IPS-15b (cell line): ENCODE results near the gene BAMBI.
A peak's percentile ranks its signal among the peaks of the same experiment; 100 is the strongest.
"Not testable (repeated sequence)": the region's sequence is repeated elsewhere in the genome, so short reads cannot be mapped to it uniquely, and the experiment has no call there.

ENCODE experiments used
- H3K27me3 ChIP-seq: one replicate; pipeline ENCODE4 v1.6.1; 2013; ENCODE audit warnings: low read length; ENCODE audit not compliant: control insufficient read depth, insufficient read depth
- H3K36me3 ChIP-seq: one replicate; pipeline ENCODE4 v1.6.1; 2013; ENCODE audit warnings: low read length; ENCODE audit not compliant: control insufficient read depth, insufficient read depth
- H3K4me1 ChIP-seq: one replicate; pipeline ENCODE4 v1.6.1; 2013; ENCODE audit warnings: mild to moderate bottlenecking, low read length; ENCODE audit not compliant: control insufficient read depth, insufficient read depth
- H3K4me3 ChIP-seq: one replicate; pipeline ENCODE4 v1.5.1; 2013; ENCODE audit warnings: low read depth, low read length
- H3K9ac ChIP-seq: one replicate; pipeline ENCODE4 v1.6.1; 2013; ENCODE audit warnings: low read depth, mild to moderate bottlenecking, low read length
- H3K9me3 ChIP-seq: one replicate; pipeline ENCODE4 v1.6.1; 2013; ENCODE audit warnings: mild to moderate bottlenecking, low read length; ENCODE audit not compliant: control insufficient read depth, insufficient read depth

Gene BAMBI

GRCh38 chr10:28658824-28659223 lies 18.5 kb upstream of the BAMBI start:
- not testable (repeated sequence) for H3K36me3 ChIP-seq, H3K9ac ChIP-seq, H3K9me3 ChIP-seq, H3K27me3 ChIP-seq, H3K4me1 ChIP-seq, H3K4me3 ChIP-seq

DNA sequence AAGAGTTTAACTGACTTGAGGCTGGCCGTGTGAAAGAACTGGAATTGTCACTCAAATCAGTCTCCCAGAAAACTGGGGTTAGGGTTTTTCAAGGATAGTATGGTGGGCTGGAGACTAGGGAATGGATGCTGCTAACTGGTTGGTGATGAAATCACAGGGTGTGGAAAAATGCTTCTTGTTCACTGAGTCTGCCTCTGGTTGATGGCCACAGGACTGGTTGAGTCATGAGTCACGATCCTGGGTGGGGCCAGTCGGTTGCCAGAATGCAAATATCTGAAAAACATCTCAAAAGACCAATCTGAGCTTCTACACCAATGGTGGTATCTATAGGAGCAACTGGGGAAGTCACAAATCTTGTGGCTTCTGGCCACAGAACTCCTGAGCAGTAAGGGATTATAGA lies 16.3 kb upstream of the BAMBI start:
- H3K9ac ChIP-seq, result no peak overlapping the region
- no peak overlapping the region for H3K4me3 ChIP-seq
- H3K36me3 ChIP-seq, result no peaks in the 10 kb centered on the region
- no peaks in the 10 kb centered on the region for H3K4me1 ChIP-seq
- H3K27me3 ChIP-seq, result peaks cover 2% of the 10 kb centered on the region
- no peaks in the 10 kb centered on the region for H3K9me3 ChIP-seq

- no peak overlapping the region for H3K4me3 ChIP-seq
- peaks cover 26% of the 10 kb centered on the region for H3K27me3 ChIP-seq
- no peak overlapping the region for H3K9ac ChIP-seq
- H3K4me1 ChIP-seq, result no peaks in the 10 kb centered on the region
- H3K36me3 ChIP-seq, result no peaks in the 10 kb centered on the region
- no peaks in the 10 kb centered on the region for H3K9me3 ChIP-seq
Observed at GRCh38 chr10:28663576-28664368, 13.5 kb upstream of the BAMBI start.

GRCh38 chr10:28664369-28664740 lies 13.0 kb upstream of the BAMBI start:
- H3K9me3 ChIP-seq, result no peaks in the 10 kb centered on the region
- no peaks in the 10 kb centered on the region for H3K36me3 ChIP-seq
- H3K9ac ChIP-seq, result no peak overlapping the region
- no peak overlapping the region for H3K4me3 ChIP-seq
- H3K4me1 ChIP-seq, result no peaks in the 10 kb centered on the region
- peaks cover 32% of the 10 kb centered on the region for H3K27me3 ChIP-seq

DNA sequence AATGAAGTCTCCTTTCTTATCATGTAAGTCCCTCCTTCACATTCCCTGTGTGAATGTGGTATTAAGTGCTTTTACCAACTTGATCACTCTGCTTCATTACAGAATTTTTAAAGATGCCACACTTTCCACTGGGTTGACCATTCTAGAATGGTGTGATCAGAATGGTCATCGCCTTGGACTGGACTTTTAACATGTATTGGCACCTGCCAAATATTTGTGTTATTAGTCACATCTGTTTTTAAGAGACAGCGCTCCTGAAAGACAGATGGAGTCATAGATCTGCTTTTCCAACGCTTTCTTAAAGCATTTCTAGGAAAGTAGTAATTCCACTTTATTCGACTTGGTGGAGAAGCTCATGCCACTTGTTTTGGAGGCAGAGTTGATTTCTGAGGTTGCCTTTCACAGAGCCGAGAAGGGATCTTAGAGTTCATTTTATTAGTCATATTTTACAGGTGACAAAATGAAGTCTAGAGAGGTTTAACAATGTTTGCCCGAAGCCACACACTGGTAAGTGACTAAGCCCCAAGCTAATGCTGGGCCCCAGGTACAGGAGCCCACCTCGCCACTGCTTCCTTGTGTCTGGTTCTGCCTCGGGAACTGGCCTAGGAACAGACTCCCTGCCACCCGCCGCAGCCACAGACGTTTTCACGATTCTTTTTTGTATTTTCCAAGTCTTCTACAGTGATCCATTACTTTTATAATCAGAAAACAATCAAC lies 10.4 kb upstream of the BAMBI start:
- Histone ChIP-seq H3K4me1 (no peaks in the 10 kb centered on the region), H3K4me3 (no peak overlapping the region), H3K9me3 (no peaks in the 10 kb centered on the region), H3K27me3 (peaks cover 46% of the 10 kb centered on the region), H3K9ac (no peak overlapping the region), H3K36me3 (no peaks in the 10 kb centered on the region)

DNA sequence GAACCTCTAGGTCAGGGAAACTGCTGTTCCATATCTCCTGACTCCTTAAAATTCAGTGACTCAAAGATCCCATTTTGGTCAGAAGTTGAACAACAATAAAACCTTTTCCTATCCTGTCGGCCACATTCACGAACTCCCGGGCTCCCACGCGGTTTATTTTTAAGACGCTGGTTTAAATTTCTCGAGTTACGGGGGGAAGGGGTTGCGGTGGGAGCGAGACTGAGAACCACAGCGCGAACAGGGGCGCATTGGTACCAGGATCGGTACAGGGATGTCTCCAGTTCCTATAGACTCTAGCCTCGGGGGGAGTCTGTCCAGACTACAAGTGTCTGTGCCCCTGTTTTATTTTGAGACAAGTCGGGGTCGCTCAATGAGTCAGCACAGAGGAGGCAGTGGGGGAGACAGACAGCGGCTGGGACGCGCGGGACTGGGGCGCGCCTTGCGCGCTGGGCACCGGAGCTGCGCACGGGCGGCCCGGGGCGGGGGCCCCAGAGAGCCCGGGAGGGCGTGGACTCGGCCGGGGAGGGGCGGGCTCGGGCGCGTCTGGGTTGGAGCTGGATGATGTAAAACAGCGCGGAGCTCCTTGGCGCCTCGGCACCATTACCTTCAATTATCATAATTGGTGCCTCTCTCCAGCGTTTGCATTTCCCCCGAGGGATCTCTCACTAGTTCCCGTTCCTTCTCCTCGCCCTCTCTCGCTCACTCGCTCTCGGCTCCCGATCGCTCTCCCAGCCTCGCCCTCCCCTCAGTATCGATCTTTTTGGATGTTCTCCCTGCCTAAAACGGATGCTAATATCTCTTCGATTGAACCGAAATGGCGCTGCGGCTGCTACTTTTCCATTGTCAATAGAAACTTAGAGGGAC lies 8.7 kb upstream of the BAMBI start:
- Histone ChIP-seq H3K9me3 (no peaks in the 10 kb centered on the region), H3K4me1 (no peaks in the 10 kb centered on the region), H3K27me3 (peaks cover 51% of the 10 kb centered on the region), H3K36me3 (no peaks in the 10 kb centered on the region), H3K4me3 (peak overlapping the region; percentile 87), H3K9ac (peak overlapping the region; percentile 39)

DNA sequence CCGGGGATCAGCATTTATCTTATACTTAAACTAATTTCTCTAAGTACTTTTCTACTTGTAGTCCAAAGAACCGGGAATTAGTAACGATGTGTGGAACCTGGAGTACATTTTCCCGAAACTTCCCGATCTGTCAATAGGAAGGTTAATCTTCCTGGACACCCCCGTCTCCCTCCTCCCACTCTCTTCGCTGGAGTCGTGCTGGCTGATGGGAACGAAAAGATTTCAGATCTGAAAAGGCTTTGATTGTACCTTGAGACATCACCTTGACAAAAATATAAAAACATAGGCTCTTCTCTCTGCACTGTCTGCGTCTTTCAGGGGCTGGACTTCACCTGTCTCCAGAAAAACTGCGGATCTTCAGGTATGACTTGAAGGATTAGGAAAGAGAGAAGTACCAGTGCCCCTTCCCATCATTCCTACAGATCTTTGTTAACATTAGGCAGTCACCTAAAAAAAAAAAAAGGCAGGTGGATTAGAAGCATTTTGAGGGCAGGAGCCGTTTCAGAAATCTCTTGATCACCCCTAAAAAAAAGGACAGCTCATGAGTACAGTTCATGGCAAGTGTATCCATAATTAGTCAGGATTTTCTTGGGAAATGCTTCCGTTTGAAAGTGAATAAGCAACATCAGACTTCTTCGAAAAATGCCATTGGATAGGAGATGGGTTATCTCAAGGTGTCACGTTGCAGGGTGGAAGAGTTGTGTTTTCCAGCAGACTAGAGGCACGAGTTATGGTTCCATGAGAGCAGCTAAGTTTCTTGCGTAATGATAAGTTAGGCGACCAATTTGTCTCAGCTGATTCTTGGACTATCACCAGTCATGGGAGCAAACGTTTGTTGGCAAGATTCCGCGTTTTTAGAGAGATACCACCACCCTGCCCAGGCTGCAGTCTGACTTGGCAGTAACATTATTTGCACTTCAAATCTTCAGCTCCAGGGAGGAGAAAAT lies 7.8 kb upstream of the BAMBI start:
- Histone ChIP-seq H3K9ac (no peak overlapping the region), H3K27me3 (peaks cover 55% of the 10 kb centered on the region), H3K36me3 (no peaks in the 10 kb centered on the region), H3K4me1 (no peaks in the 10 kb centered on the region), H3K9me3 (no peaks in the 10 kb centered on the region), H3K4me3 (peak overlapping the region; percentile 87)

DNA sequence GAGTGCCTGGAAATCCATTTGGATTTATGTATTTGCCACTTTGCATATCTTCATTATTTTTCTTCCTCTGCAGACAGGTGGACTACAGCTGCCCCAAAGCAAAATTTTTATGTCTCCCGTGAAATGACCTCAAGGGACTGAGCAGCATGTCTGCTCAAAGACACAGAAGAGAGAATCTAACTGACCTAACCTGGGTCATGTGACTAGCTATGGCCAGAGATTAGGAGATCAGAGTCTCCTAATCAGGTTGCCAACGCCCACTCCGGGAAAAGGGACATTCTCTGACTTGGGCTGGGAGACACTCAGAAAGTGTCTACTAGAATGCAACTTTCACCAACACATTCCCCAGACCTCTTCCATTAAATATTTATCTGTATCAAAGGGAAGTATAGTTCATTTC lies 2.5 kb upstream of the BAMBI start:
- no peaks in the 10 kb centered on the region for H3K9me3 ChIP-seq
- peaks cover 45% of the 10 kb centered on the region for H3K27me3 ChIP-seq
- no peak overlapping the region for H3K9ac ChIP-seq
- no peak overlapping the region for H3K4me3 ChIP-seq
- peaks cover 4% of the 10 kb centered on the region for H3K4me1 ChIP-seq
- no peaks in the 10 kb centered on the region for H3K36me3 ChIP-seq

DNA sequence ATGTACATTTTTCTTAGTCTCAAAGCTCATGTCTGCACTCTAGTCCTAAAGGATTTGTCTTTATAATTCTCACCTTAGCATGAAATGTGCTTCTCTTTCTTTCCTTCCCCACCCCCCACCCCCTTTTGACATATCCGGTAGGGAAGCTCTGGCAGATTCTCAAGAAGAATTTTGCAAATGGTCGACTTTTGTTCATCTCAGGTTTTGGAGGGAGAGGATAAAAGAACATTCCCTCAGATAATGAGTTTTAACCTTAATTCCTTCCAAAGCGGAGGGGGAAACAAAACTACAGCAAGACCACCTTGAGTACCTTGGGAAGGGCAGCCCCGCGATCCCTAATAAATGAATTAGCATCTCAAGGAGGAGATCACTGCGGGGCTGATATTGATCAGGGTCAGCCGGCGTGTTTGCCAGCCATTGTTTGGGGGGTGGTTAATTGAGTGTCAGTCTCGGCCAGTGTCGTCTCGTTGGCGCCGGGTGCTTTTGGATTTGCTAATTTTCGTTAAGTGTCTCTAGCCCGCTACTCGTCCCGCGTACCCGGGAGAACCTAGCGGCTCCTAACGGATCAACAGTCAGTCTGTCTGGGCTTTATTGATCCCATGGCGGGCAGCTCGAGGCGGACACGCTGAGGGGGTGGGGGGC lies 874 bp upstream of the BAMBI start:
- H3K36me3 ChIP-seq, result peaks cover 4% of the 10 kb centered on the region
- H3K4me3 ChIP-seq, result peak overlapping the region; percentile 59
- H3K4me1 ChIP-seq, result peaks cover 14% of the 10 kb centered on the region
- H3K27me3 ChIP-seq, result peaks cover 36% of the 10 kb centered on the region
- no peak overlapping the region for H3K9ac ChIP-seq
- H3K9me3 ChIP-seq, result no peaks in the 10 kb centered on the region

DNA sequence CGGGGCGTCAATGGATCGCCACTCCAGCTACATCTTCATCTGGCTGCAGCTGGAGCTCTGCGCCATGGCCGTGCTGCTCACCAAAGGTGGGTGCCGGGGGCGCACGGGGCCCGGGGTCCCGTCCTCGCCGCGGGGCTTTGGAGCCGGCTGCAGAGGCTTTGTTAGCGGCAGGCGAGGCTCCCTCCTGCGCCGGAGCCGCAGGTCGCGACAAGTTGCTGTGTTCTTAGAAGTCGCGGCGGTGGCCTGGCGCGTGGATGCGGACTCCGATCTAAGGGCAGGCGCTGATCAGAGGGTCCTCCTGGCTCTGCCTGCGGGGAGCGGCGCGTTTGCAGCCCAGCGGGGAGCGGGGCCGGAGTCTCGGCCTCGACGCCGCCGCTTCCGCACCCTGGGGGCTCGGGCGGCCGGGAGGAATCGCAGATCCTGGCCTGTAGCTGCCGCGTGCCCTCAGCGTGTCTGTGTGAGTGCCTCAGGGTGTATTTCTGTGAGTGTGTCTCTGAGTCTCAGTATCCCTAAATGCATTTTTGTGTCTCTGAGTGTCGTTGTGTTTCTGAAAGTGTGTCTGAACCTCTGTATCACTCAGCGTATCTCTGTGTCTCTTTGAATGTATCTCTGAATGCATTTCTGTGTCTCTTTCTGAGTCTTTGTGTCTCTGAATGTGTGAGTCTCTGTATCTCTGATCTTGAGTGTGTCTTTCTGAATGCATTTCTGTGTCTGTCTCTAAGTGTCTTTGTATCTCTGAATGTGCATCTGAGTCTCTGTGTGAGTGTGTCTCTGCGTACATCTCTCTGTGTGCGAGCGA lies 766 bp downstream of the BAMBI start:
- peak overlapping the region; percentile 49 for H3K9ac ChIP-seq
- peaks cover 31% of the 10 kb centered on the region for H3K27me3 ChIP-seq
- no peaks in the 10 kb centered on the region for H3K9me3 ChIP-seq
- peak overlapping the region; percentile 89 for H3K4me3 ChIP-seq
- H3K36me3 ChIP-seq, result peaks cover 9% of the 10 kb centered on the region
- H3K4me1 ChIP-seq, result peaks cover 14% of the 10 kb centered on the region
